IMR-90 (cell line): ENCODE data around the gene CACNA1D. TPM values are rescaled to one million over a fixed set of nuclear protein-coding genes. Genes with fewer than 3 reads are reported as not detected.
"Not testable (repeated sequence)": the region's sequence is repeated elsewhere in the genome, so short reads cannot be mapped to it uniquely, and the experiment has no call there.

Source experiments
- ATAC-seq: fragments of 200-7000 bp; cut with Tn5 transposase; 2 replicates; pipeline ENCODE4 v1.9.1; 2020; ENCODE audit warnings: low read depth, mild to moderate bottlenecking, moderate library complexity
- BruUV-seq: library from RNA; stranded (reverse); fragments of 400-500 nt; replicated peaks from 2 replicates; lab custom pipeline; 2021; lab: Mats Ljungman, UMichigan
- CTCF ChIA-PET: fragments of 300-600 bp; formaldehyde crosslinking; extraction: SDS; loops from one replicate; lab custom pipeline; 2021; ENCODE audit warnings: antibody characterized with exemption; lab: Yijun Ruan, JAX
- POLR2A ChIA-PET: fragments of 300-600 bp; sonication (Branson Sonifier 250); formaldehyde crosslinking; loops from one replicate; lab custom pipeline; 2022; ENCODE audit warnings: antibody characterized with exemption; ENCODE audit not compliant: unreplicated experiment; lab: Charles Lee
- DNase-seq: peaks from one replicate; pipeline ENCODE4 v3.0.0; 2013
- H2AFZ ChIP-seq: replicated peaks from 2 replicates; pipeline ENCODE3; 2013; ENCODE audit warnings: low read length, mild to moderate bottlenecking; ENCODE audit not compliant: poor library complexity
- H2AK5ac ChIP-seq: 2 replicates; pipeline ENCODE4 v1.6.1; 2013; ENCODE audit warnings: low read depth, low read length, inconsistent platforms
- H2AK9ac ChIP-seq: replicated peaks from 2 replicates; pipeline ENCODE3; 2013; ENCODE audit warnings: mild to moderate bottlenecking, low read depth, low read length, moderate library complexity; ENCODE audit not compliant: poor library complexity
- H2BK120ac ChIP-seq: 2 replicates; pipeline ENCODE4 v1.6.1; 2013; ENCODE audit warnings: low read depth, low read length, inconsistent platforms
- H2BK15ac ChIP-seq: 3 replicates; pipeline ENCODE4 v1.6.1; 2013; ENCODE audit warnings: low read depth, low read length, inconsistent platforms
- H2BK20ac ChIP-seq: 2 replicates; pipeline ENCODE4 v1.6.1; 2013; ENCODE audit warnings: low read depth, mild to moderate bottlenecking, inconsistent platforms, low read length, moderate library complexity
- H2BK5ac ChIP-seq: 2 replicates; pipeline ENCODE4 v1.6.1; 2013; ENCODE audit warnings: mild to moderate bottlenecking, low read depth, low read length, inconsistent platforms; ENCODE audit not compliant: poor library complexity, severe bottlenecking
- H3K14ac ChIP-seq: replicated peaks from 2 replicates; pipeline ENCODE4 v1.6.1; 2013; ENCODE audit warnings: low read depth, low read length, inconsistent platforms
- H3K18ac ChIP-seq: 2 replicates; pipeline ENCODE4 v1.6.1; 2013; ENCODE audit warnings: low read depth, low read length, control low read depth
- H3K23ac ChIP-seq: 2 replicates; pipeline ENCODE4 v1.6.1; 2013; ENCODE audit warnings: low read depth, low read length, inconsistent platforms
- H3K27ac ChIP-seq: 2 replicates; pipeline ENCODE4 v1.5.1; 2013; ENCODE audit warnings: mild to moderate bottlenecking, control low read depth, low read length; ENCODE audit not compliant: insufficient read depth
- H3K27me3 ChIP-seq: 2 replicates; pipeline ENCODE4 v1.6.1; 2013; ENCODE audit warnings: low read length; ENCODE audit not compliant: control insufficient read depth, insufficient read depth
- H3K36me3 ChIP-seq: 2 replicates; pipeline ENCODE4 v1.6.1; 2013; ENCODE audit warnings: low read length, mixed read lengths; ENCODE audit not compliant: control insufficient read depth, insufficient read depth
- H3K4ac ChIP-seq: 2 replicates; pipeline ENCODE4 v1.6.1; 2013; ENCODE audit warnings: low read depth, low read length, inconsistent platforms
- H3K4me1 ChIP-seq: 2 replicates; pipeline ENCODE4 v1.6.1; 2013; ENCODE audit warnings: low read length, mixed read lengths; ENCODE audit not compliant: control insufficient read depth, insufficient read depth
- H3K4me2 ChIP-seq: 2 replicates; pipeline ENCODE4 v1.6.1; 2013; ENCODE audit warnings: low read depth, mild to moderate bottlenecking, control low read depth, low read length, moderate library complexity
- H3K4me3 ChIP-seq: 2 replicates; pipeline ENCODE4 v1.5.1; 2013; ENCODE audit warnings: low read depth, mild to moderate bottlenecking, control low read depth, low read length, moderate library complexity; ENCODE audit not compliant: insufficient read depth
- H3K56ac ChIP-seq: 2 replicates; pipeline ENCODE4 v1.6.1; 2013; ENCODE audit warnings: low read length, inconsistent platforms; ENCODE audit not compliant: insufficient read depth; ENCODE audit errors: extremely low read depth
- H3K79me1 ChIP-seq, 2 experiments: 2 replicates each; pipeline ENCODE4 v1.6.1; 2013; ENCODE audit warnings: low read length in 2 of 2, inconsistent platforms in 1 of 2, low read depth in 1 of 2
- H3K9ac ChIP-seq: 2 replicates; pipeline ENCODE4 v1.6.1; 2013; ENCODE audit warnings: low read depth, low read length, control low read depth
- H3K9me1 ChIP-seq: 2 replicates; pipeline ENCODE4 v1.6.1; 2013; ENCODE audit warnings: low read length, inconsistent platforms; ENCODE audit not compliant: insufficient read depth
- H3K9me3 ChIP-seq: 2 replicates; pipeline ENCODE4 v1.6.1; 2013; ENCODE audit warnings: low read length; ENCODE audit not compliant: control insufficient read depth, insufficient read depth
- H4K20me1 ChIP-seq: 2 replicates; pipeline ENCODE4 v1.6.1; 2013; ENCODE audit warnings: low read length, inconsistent platforms; ENCODE audit not compliant: insufficient read depth
- H4K5ac ChIP-seq: 2 replicates; pipeline ENCODE4 v1.6.1; 2013; ENCODE audit warnings: mild to moderate bottlenecking, low read depth, low read length, control low read depth
- H4K8ac ChIP-seq, 2 experiments: 2 replicates each; pipeline ENCODE4 v1.6.1; 2013; ENCODE audit warnings: low read depth in 2 of 2, low read length in 2 of 2, control low read depth in 1 of 2, inconsistent platforms in 1 of 2
- H4K91ac ChIP-seq: 2 replicates; pipeline ENCODE4 v1.6.1; 2013; ENCODE audit warnings: low read depth, low read length, inconsistent platforms; ENCODE audit not compliant: insufficient read depth
- MAFK ChIP-seq: IDR thresholded peaks from 2 replicates; pipeline ENCODE4 v1.6.1; 2012; ENCODE audit warnings: low read depth, low read length, improper control_type of control experiment
- MXI1 ChIP-seq: IDR thresholded peaks from 2 replicates; pipeline ENCODE4 v1.6.1; 2012; ENCODE audit warnings: low read depth, mild to moderate bottlenecking, low read length, moderate library complexity, borderline replicate concordance
- POLR2A ChIP-seq: IDR thresholded peaks from 2 replicates; pipeline ENCODE4 v1.6.1; 2012; ENCODE audit warnings: mild to moderate bottlenecking, low read depth, low read length
- WGBS, 2 experiments: methylation state at CpG; one replicate each; pipeline versions ENCODE4 v1.1.5 to v1.1.7; 2013; ENCODE audit warnings: missing lambda C conversion rate in 2 of 2; ENCODE audit not compliant: insufficient read length in 1 of 2; ENCODE audit errors: extremely low coverage in 2 of 2; 5-methylcytosine and 5-hydroxymethylcytosine counted together
- dilution Hi-C: fragments of 300-500 bp; cut with HindIII; formaldehyde crosslinking; loops from one replicate; pipeline ENCODE4 v1.14.3; 2018; ENCODE audit warnings: low sequenced_read_pairs; ENCODE audit not compliant: unreplicated experiment
- in situ Hi-C: fragments of 300-500 bp; cut with MboI; formaldehyde crosslinking; loops from 3 replicates; pipeline ENCODE4 v1.14.3; 2019; ENCODE audit warnings: low sequenced_read_pairs, inconsistent platforms, mixed read lengths
- intact Hi-C: fragments of 100-400 bp; cut with micrococcal nuclease; formaldehyde crosslinking; loops from 2 replicates; pipeline ENCODE4 v1.10.0; 2022
- polyA plus RNA-seq, 3 experiments: library from polyadenylated mRNA; depleted of rRNA; stranded (reverse); fragments of >200 nt; gene quantifications; 2 replicates each; pipeline ENCODE4 v1.2.3, GENCODE V29; 2012; ENCODE audit warnings: low replicate concordance in 1 of 3
- total RNA-seq: library from RNA; depleted of rRNA; stranded (reverse); fragments of >200 nt; gene quantifications from 2 replicates; pipeline ENCODE4 v1.2.3, GENCODE V29; 2012
- TF ChIP-seq, protein P1 (sequence below): conservative IDR thresholded peaks from 2 replicates; pipeline ENCODE4 v1.5.1; 2012; ENCODE audit warnings: mild to moderate bottlenecking, low read depth, low read length, improper control_type of control experiment

The CACNA1D gene
- total and polyA plus RNA-seq, 2 of the 4 experiments (the other 2 are of a cell fraction), result 0.07 TPM; not detected in 1

DNA sequence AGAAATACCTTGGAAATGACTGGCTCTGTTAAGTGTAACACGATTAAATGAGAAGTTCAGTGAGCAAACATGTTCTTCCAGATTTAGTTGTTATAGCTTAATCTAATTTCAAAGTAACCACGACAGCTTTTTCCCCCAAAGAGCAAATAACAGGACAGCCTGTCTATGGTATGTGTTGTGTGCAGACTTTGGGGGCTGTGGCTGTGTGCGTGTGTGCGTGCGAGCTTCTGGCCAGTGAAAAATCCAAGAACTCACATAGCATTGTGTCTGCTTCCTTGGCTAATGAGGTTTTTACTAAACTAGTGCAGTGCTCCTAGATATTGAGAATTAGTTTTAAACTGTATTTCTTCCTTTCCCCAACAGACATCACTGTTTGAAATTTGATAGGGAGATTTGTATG lies 167.1 kb downstream of the CACNA1D start:
- H3K14ac ChIP-seq, result no peak overlapping the region
- H3K4ac ChIP-seq, result no peak overlapping the region
- no CpG with 5 or more reads among the region's 5 CpGs for WGBS, 2 experiments
- H2BK15ac ChIP-seq, result no peak overlapping the region
- no peaks in the 10 kb centered on the region for H3K9me1 ChIP-seq
- H3K4me2 ChIP-seq, result no peak overlapping the region
- POLR2A ChIA-PET, result no interaction called here
- intact Hi-C loops (no loop called here), dilution Hi-C loops (no loop called here), in situ Hi-C loops (no loop called here)
- no peak overlapping the region for H3K23ac ChIP-seq
- H4K20me1 ChIP-seq, result no peaks in the 10 kb centered on the region
- no peak overlapping the region for H3K4me3 ChIP-seq
- H3K9ac ChIP-seq, result no peak overlapping the region
- H3K27me3 ChIP-seq, result 0 out of 2 replicates have a peak, but pooled peaks cover 1% of the 10 kb centered on the region
- no peaks in the 10 kb centered on the region for H3K79me1 ChIP-seq
- H2AK9ac ChIP-seq, result no peak overlapping the region
- CTCF ChIA-PET, result no interaction called here
- no peak overlapping the region for H3K56ac ChIP-seq
- no peak overlapping the region for H2AFZ ChIP-seq
- H4K8ac ChIP-seq, result no peak overlapping the region
- H4K5ac ChIP-seq, result no peak overlapping the region
- no peak overlapping the region for H2BK120ac ChIP-seq
- no peak overlapping the region for H3K18ac ChIP-seq
- ATAC-seq, result no peak
- TF ChIP-seq MXI1 (no peak), POLR2A (no peak), MAFK (no peak)
- TF ChIP-seq, protein P1, sequence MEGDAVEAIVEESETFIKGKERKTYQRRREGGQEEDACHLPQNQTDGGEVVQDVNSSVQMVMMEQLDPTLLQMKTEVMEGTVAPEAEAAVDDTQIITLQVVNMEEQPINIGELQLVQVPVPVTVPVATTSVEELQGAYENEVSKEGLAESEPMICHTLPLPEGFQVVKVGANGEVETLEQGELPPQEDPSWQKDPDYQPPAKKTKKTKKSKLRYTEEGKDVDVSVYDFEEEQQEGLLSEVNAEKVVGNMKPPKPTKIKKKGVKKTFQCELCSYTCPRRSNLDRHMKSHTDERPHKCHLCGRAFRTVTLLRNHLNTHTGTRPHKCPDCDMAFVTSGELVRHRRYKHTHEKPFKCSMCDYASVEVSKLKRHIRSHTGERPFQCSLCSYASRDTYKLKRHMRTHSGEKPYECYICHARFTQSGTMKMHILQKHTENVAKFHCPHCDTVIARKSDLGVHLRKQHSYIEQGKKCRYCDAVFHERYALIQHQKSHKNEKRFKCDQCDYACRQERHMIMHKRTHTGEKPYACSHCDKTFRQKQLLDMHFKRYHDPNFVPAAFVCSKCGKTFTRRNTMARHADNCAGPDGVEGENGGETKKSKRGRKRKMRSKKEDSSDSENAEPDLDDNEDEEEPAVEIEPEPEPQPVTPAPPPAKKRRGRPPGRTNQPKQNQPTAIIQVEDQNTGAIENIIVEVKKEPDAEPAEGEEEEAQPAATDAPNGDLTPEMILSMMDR, result no peak
- H3K36me3 ChIP-seq, result no peaks in the 10 kb centered on the region
- no peaks in the 10 kb centered on the region for H3K9me3 ChIP-seq
- BruUV-seq, result no TSS peak
- no peak overlapping the region for H3K27ac ChIP-seq
- no peak overlapping the region for H4K91ac ChIP-seq
- H3K4me1 ChIP-seq, result no peaks in the 10 kb centered on the region
- no peak overlapping the region for H2BK5ac ChIP-seq
- no peak for DNase-seq
- H2AK5ac ChIP-seq, result no peak overlapping the region
- no peak overlapping the region for H2BK20ac ChIP-seq

DNA sequence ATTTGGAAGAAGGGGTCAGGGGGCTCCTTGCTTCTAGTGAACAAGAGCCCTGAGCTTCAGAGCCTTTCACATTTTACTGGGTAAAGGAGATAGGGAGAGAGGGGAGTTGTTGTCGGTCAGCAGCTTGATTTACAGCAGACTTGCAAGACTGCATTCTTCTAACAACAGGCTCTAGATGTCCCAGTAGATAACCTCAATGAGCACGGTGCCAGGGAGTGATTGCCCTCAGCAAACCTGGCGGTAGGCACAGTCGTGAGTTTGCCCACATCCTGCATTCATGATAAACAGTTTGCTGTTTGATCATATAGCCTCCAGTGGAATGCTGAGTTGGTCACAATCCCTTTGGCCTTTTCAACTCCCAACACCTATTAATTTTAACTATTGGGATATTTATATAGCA lies 170.4 kb downstream of the CACNA1D start:
- H2AFZ ChIP-seq, H3K4me1 ChIP-seq, ATAC-seq, CTCF ChIA-PET, H3K27me3 ChIP-seq, in situ Hi-C loops, H3K4ac ChIP-seq, H4K8ac ChIP-seq, H4K91ac ChIP-seq, H3K4me3 ChIP-seq, DNase-seq, H3K9me1 ChIP-seq, POLR2A ChIA-PET, H2BK120ac ChIP-seq, H3K18ac ChIP-seq, H3K27ac ChIP-seq, H3K56ac ChIP-seq, dilution Hi-C loops, H2BK5ac ChIP-seq, H2BK15ac ChIP-seq, H4K20me1 ChIP-seq, H2AK9ac ChIP-seq, H4K5ac ChIP-seq, H2BK20ac ChIP-seq, H2AK5ac ChIP-seq, BruUV-seq, H3K23ac ChIP-seq, H3K36me3 ChIP-seq, H3K79me1 ChIP-seq, H3K9ac ChIP-seq, intact Hi-C loops, H3K4me2 ChIP-seq, H3K14ac ChIP-seq, H3K9me3 ChIP-seq: not testable (repeated sequence)
- WGBS, 2 experiments, result no CpG with 5 or more reads among the region's 4 CpGs
